ENCODE results near the gene KLLN. TPM values are rescaled to one million over a fixed set of nuclear protein-coding genes. Genes with fewer than 3 reads are reported as not detected.

The KLLN gene
- total RNA-seq, 4 donors from 2014 or later, result 0.79 to 1.00 (median 0.82) TPM; not detected in 1

GRCh38 chr10:87880336-87880735 lies 17.0 kb upstream of the KLLN start:
- intact Hi-C loops (cut with DNase I; ENCODE audit: low total_unique reads), result no loop called here
- Histone ChIP-seq H3K9me3 (no peaks in the 10 kb centered on the region), H3K36me3 (peaks cover 0 to 7% (median 0%) of the 10 kb centered on the region in 4 donors), H3K4me1 (peaks cover 0 to 36% (median 4%) of the 10 kb centered on the region in 4 donors), H3K27ac (no peak overlapping the region), H3K4me3 (no peak overlapping the region), H3K27me3 (no peaks in the 10 kb centered on the region)
- in situ Hi-C loops (cut with MboI; ENCODE audit: low pct_ligation_motif_present in 1 of 4, low pct_unique_long_range_greater_than_20kb in 1 of 4, low sequenced_read_pairs in 3 of 4), result no loop called here
- no peak for TF ChIP-seq EP300 (IDR thresholded peaks at IDR 0.05; ENCODE audit: low read depth)
- no peak for DNase-seq

DNA sequence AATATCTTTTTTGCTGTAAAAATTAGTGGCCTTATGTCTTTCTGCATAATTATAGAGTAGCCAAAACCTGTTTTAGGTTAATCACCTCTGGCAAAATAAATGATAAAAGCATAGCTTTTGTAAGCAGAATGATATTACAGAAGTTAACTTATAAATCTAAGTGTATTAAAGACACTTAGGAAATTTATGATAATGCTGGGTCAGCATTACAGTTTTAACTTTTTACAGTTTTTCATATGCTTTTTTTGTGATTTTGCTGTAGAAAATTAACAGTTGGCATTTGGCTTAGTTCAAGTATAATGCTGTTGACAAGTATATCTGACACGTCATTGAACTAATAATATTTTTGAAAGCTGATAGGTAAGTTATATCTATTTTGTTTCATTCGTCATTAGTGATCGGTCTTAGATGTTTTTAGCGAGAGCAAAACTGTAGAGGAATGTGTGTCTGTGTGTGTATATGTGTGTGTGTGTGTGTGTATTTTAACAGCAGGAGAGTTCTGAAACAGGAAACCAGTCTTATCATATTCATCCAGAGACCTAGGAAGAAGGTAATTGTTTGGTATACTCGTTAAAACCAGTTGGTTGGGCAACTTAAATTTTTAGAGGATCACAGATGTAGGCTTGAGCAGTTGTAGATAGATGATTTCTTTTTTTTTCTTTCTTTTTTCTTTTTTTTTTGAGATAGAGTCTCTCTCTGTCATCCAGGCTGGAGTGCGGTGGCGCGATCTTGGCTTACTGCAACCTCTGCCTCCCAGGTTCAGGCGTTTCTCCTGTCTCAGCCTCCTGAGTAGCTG lies 15.5 kb upstream of the KLLN start:
- TF ChIP-seq POLR2AphosphoS5 (IDR thresholded peaks at IDR 0.05), result no peak
- TF ChIP-seq, protein P1, sequence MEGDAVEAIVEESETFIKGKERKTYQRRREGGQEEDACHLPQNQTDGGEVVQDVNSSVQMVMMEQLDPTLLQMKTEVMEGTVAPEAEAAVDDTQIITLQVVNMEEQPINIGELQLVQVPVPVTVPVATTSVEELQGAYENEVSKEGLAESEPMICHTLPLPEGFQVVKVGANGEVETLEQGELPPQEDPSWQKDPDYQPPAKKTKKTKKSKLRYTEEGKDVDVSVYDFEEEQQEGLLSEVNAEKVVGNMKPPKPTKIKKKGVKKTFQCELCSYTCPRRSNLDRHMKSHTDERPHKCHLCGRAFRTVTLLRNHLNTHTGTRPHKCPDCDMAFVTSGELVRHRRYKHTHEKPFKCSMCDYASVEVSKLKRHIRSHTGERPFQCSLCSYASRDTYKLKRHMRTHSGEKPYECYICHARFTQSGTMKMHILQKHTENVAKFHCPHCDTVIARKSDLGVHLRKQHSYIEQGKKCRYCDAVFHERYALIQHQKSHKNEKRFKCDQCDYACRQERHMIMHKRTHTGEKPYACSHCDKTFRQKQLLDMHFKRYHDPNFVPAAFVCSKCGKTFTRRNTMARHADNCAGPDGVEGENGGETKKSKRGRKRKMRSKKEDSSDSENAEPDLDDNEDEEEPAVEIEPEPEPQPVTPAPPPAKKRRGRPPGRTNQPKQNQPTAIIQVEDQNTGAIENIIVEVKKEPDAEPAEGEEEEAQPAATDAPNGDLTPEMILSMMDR (IDR thresholded peaks at IDR 0.05), result no peak
- TF ChIP-seq EP300 (IDR thresholded peaks at IDR 0.05; ENCODE audit: low read depth), result no peak
- TF ChIP-seq POLR2A (IDR thresholded peaks at IDR 0.05), result no peak
- intact Hi-C loops (cut with DNase I; ENCODE audit: low total_unique reads) (no loop called here), in situ Hi-C loops (cut with MboI; ENCODE audit: low pct_ligation_motif_present in 1 of 4, low pct_unique_long_range_greater_than_20kb in 1 of 4, low sequenced_read_pairs in 3 of 4) (no loop called here)
- no peak for DNase-seq
- H3K27me3 ChIP-seq, result no peaks in the 10 kb centered on the region
- peaks cover 0 to 51% (median 5%) of the 10 kb centered on the region in 4 donors for H3K4me1 ChIP-seq
- peaks cover 0 to 7% (median 0%) of the 10 kb centered on the region in 4 donors for H3K36me3 ChIP-seq
- 91 to 93% methylated on average over 8 to 9 of the region's 9 CpGs for WGBS, 2 donors (ENCODE audit: low coverage in 1 of 2)
- no peak overlapping the region for H3K4me3 ChIP-seq
- H3K9me3 ChIP-seq, result no peaks in the 10 kb centered on the region
- no peak overlapping the region for H3K27ac ChIP-seq

GRCh38 chr10:87875929-87876571 lies 12.7 kb upstream of the KLLN start:
- TF ChIP-seq, protein P1 (IDR thresholded peaks at IDR 0.05), result no peak
- TF ChIP-seq POLR2A (IDR thresholded peaks at IDR 0.05), result no peak
- no peak for TF ChIP-seq EP300 (IDR thresholded peaks at IDR 0.05; ENCODE audit: low read depth)
- no peak for TF ChIP-seq POLR2AphosphoS5 (IDR thresholded peaks at IDR 0.05)
- no peak overlapping the region for H3K4me3 ChIP-seq
- 46 to 59% methylated on average over 4 of the region's 4 CpGs for WGBS, 2 donors (ENCODE audit: low coverage in 1 of 2)
- H3K4me1 ChIP-seq, result peaks cover 0 to 61% (median 7%) of the 10 kb centered on the region in 4 donors
- in situ Hi-C loops (cut with MboI; ENCODE audit: low pct_ligation_motif_present in 1 of 4, low pct_unique_long_range_greater_than_20kb in 1 of 4, low sequenced_read_pairs in 3 of 4), result no loop called here
- no peaks in the 10 kb centered on the region for H3K9me3 ChIP-seq
- no peak overlapping the region for H3K27ac ChIP-seq
- H3K27me3 ChIP-seq, result no peaks in the 10 kb centered on the region
- intact Hi-C loops (cut with DNase I; ENCODE audit: low total_unique reads), result no loop called here
- peaks cover 0 to 7% (median 0%) of the 10 kb centered on the region in 4 donors for H3K36me3 ChIP-seq
- no peak for DNase-seq

DNA sequence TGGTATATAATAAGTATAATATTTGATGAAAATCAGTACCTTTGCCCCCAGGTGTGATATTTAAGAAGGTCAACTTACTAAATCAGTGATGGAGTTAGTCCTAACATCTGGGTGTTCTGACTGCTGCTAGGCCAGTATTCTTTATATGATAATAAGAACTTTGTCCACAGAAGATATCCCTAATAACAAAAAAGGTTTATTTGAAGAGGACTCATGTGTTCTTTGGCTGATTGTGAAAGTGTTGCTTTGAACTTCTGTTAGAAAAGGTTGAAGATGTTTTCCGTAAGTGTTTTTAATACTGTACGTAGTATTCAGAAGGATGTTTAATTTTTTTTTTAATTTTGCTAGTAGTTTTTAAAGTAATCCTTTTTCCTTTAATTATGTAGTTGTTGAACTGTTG lies 10.3 kb upstream of the KLLN start:
- H3K27ac ChIP-seq, result no peak overlapping the region
- in situ Hi-C loops (cut with MboI; ENCODE audit: low pct_ligation_motif_present in 1 of 4, low pct_unique_long_range_greater_than_20kb in 1 of 4, low sequenced_read_pairs in 3 of 4) (loop anchor here in 3 of 4 donors (25.0 kb wide), 3 partner anchors 239 to 514 kb away; no protein-coding TSS in a partner anchor), intact Hi-C loops (cut with DNase I; ENCODE audit: low total_unique reads) (no loop called here)
- H3K4me3 ChIP-seq, result no peak overlapping the region
- WGBS, 2 donors (ENCODE audit: low coverage in 1 of 2), result 75 to 100% methylated on average over 2 of the region's 2 CpGs
- peaks cover 0 to 7% (median 0%) of the 10 kb centered on the region in 4 donors for H3K36me3 ChIP-seq
- TF ChIP-seq EP300 (IDR thresholded peaks at IDR 0.05; ENCODE audit: low read depth) (no peak), POLR2AphosphoS5 (IDR thresholded peaks at IDR 0.05) (no peak), POLR2A (IDR thresholded peaks at IDR 0.05) (no peak)
- TF ChIP-seq, protein P1 (IDR thresholded peaks at IDR 0.05), result no peak
- no peaks in the 10 kb centered on the region for H3K9me3 ChIP-seq
- peaks cover 5 to 81% (median 21%) of the 10 kb centered on the region in 4 donors for H3K4me1 ChIP-seq
- no peak for DNase-seq
- H3K27me3 ChIP-seq, result no peaks in the 10 kb centered on the region

All from transverse colon (tissue), 4 donors.